ENCODE measurements around the gene ZNRF4. TPM values are rescaled to one million over a fixed set of nuclear protein-coding genes. Genes with fewer than 3 reads are reported as not detected.

ZNRF4 gene
- total RNA-seq, 1 donor from 2014 or later = not detected

- intact Hi-C loops (cut with DNase I) = no loop called here
These were observed 36.3 kb downstream of the ZNRF4 start for GRCh38 chr19:5491565-5491964.

DNA sequence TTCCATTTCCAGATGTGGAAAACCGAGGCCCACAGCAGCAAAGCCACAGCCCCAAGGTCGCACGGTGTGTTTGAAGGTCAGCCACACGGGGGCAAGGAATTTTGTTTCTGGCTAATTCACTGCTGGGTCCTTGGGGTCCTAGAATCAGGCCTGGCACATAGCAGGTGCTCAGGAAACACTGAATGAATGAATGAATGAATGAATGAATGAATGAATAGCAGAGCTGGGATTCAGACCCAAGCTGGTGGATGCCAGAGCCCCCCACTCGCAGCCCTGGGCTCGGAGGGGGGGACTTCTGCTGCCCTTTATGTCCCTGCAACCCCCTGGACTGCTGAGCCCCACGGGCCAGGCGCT, 37.0 kb downstream of the ZNRF4 start:
- Histone ChIP-seq H3K27me3 (no peaks in the 10 kb centered on the region), H3K4me3 (no peak overlapping the region), H3K27ac (no peak overlapping the region), H3K36me3 (no peaks in the 10 kb centered on the region), H3K9me3 (no peaks in the 10 kb centered on the region), H3K4me1 (no peaks in the 10 kb centered on the region)
- TF ChIP-seq POLR2AphosphoS5 (IDR thresholded peaks at IDR 0.05; ENCODE audit: insufficient read depth in 1 of 2, low read depth in 1 of 2) (no peak), POLR2A (IDR thresholded peaks at IDR 0.05) (no peak)
- no peak for DNase-seq (ENCODE audit: extremely low spot score in 2 of 2)
- intact Hi-C loops (cut with DNase I) = no loop called here

More at GRCh38 chr19:5491565-5491964, 36.3 kb downstream of the ZNRF4 start:
- Histone ChIP-seq H3K4me3 (no peak overlapping the region), H3K9me3 (no peaks in the 10 kb centered on the region), H3K4me1 (no peaks in the 10 kb centered on the region), H3K27me3 (no peaks in the 10 kb centered on the region), H3K27ac (no peak overlapping the region), H3K36me3 (no peaks in the 10 kb centered on the region)
- no peak for DNase-seq (ENCODE audit: extremely low spot score in 2 of 2)
- no peak for TF ChIP-seq POLR2AphosphoS5 (IDR thresholded peaks at IDR 0.05; ENCODE audit: insufficient read depth in 1 of 2, low read depth in 1 of 2)
- TF ChIP-seq, protein P1, sequence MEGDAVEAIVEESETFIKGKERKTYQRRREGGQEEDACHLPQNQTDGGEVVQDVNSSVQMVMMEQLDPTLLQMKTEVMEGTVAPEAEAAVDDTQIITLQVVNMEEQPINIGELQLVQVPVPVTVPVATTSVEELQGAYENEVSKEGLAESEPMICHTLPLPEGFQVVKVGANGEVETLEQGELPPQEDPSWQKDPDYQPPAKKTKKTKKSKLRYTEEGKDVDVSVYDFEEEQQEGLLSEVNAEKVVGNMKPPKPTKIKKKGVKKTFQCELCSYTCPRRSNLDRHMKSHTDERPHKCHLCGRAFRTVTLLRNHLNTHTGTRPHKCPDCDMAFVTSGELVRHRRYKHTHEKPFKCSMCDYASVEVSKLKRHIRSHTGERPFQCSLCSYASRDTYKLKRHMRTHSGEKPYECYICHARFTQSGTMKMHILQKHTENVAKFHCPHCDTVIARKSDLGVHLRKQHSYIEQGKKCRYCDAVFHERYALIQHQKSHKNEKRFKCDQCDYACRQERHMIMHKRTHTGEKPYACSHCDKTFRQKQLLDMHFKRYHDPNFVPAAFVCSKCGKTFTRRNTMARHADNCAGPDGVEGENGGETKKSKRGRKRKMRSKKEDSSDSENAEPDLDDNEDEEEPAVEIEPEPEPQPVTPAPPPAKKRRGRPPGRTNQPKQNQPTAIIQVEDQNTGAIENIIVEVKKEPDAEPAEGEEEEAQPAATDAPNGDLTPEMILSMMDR (IDR thresholded peaks at IDR 0.05) = no peak

- Histone ChIP-seq H3K4me3 (no peak overlapping the region), H3K4me1 (no peaks in the 10 kb centered on the region), H3K27ac (no peak overlapping the region), H3K27me3 (no peaks in the 10 kb centered on the region), H3K36me3 (no peaks in the 10 kb centered on the region), H3K9me3 (no peaks in the 10 kb centered on the region)
- no peak for DNase-seq (ENCODE audit: extremely low spot score in 2 of 2)
- TF ChIP-seq, protein P1 (IDR thresholded peaks at IDR 0.05) = no peak
- intact Hi-C loops (cut with DNase I) = no loop called here
These were observed 37.6 kb downstream of the ZNRF4 start for GRCh38 chr19:5492635-5493409.

DNA sequence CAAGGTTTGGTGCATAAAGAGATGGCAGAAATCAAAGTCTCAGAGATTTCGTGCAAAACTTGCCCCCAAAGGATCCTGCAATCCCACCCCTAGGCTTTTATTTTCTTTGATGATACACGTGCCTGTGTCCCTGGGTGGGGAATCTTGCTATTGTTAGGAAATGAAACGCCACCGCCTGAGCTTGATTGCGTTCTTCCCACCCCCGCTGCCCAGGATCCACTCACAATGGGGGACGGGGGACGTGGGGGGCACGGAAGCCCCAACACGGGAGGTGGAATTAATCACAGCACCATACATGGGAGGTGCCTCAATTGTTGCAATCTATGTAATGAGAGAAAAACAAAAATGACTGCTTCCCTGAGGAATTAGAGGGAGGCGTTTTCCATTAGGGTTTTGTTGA, 39.6 kb downstream of the ZNRF4 start:
- Histone ChIP-seq H3K36me3 (no peaks in the 10 kb centered on the region), H3K27ac (no peak overlapping the region), H3K9me3 (no peaks in the 10 kb centered on the region), H3K4me3 (no peak overlapping the region), H3K4me1 (no peaks in the 10 kb centered on the region), H3K27me3 (no peaks in the 10 kb centered on the region)
- intact Hi-C loops (cut with DNase I) = no loop called here
- no peak for TF ChIP-seq POLR2A (IDR thresholded peaks at IDR 0.05)
- no peak for DNase-seq (ENCODE audit: extremely low spot score in 2 of 2)

DNA sequence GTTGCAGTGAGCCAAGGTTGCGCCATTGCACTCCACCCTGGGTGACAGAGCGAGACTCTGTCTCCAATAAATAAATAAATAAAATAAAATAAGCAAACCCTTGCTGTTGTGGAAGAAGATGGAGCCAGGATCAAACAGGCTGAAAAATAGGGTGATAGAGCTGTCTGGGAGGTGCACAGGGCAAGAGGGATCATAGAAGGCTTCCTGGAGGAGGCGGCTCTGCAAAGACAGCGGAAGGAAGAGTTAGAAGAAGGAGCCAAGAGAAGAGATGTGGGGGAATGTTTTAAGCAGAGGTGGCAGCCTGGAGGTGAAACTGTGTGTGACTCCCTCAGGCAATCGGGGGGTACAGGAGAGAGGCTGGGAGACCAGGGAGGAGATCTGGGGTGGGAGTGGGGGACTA, 40.6 kb downstream of the ZNRF4 start:
- Histone ChIP-seq H3K4me1 (no peaks in the 10 kb centered on the region), H3K27me3 (no peaks in the 10 kb centered on the region), H3K27ac (no peak overlapping the region), H3K36me3 (no peaks in the 10 kb centered on the region), H3K9me3 (no peaks in the 10 kb centered on the region), H3K4me3 (no peak overlapping the region)
- no peak for DNase-seq (ENCODE audit: extremely low spot score in 2 of 2)
- TF ChIP-seq, protein P1 (IDR thresholded peaks at IDR 0.05) = no peak
- no peak for TF ChIP-seq POLR2A (IDR thresholded peaks at IDR 0.05)
- no peak for TF ChIP-seq POLR2AphosphoS5 (IDR thresholded peaks at IDR 0.05; ENCODE audit: insufficient read depth in 1 of 2, low read depth in 1 of 2)
- intact Hi-C loops (cut with DNase I) = no loop called here

GRCh38 chr19:5497297-5497696, 42.1 kb downstream of the ZNRF4 start:
- Histone ChIP-seq H3K9me3 (no peaks in the 10 kb centered on the region), H3K36me3 (no peaks in the 10 kb centered on the region), H3K27ac (no peak overlapping the region), H3K27me3 (no peaks in the 10 kb centered on the region), H3K4me1 (no peaks in the 10 kb centered on the region), H3K4me3 (no peak overlapping the region)
- TF ChIP-seq POLR2AphosphoS5 (IDR thresholded peaks at IDR 0.05; ENCODE audit: insufficient read depth in 1 of 2, low read depth in 1 of 2) (no peak), POLR2A (IDR thresholded peaks at IDR 0.05) (no peak)
- TF ChIP-seq, protein P1 (IDR thresholded peaks at IDR 0.05) = no peak
- intact Hi-C loops (cut with DNase I) = no loop called here
- DNase-seq (ENCODE audit: extremely low spot score in 2 of 2) = no peak
